Mononuclear cell (primary cell): ENCODE data around the gene CST1. TPM values are rescaled to one million over a fixed set of nuclear protein-coding genes. Genes with fewer than 3 reads are reported as not detected.
"Not testable (repeated sequence)": the region's sequence is repeated elsewhere in the genome, so short reads cannot be mapped to it uniquely, and the experiment has no call there.

Source experiments
- H3K27me3 ChIP-seq: 2 replicates; pipeline ENCODE4 v1.6.0; 2011; ENCODE audit warnings: low read length, control low read depth; ENCODE audit not compliant: insufficient read depth
- H3K4me1 ChIP-seq: 2 replicates; pipeline ENCODE4 v1.5.1; 2011; ENCODE audit warnings: mild to moderate bottlenecking, low read length, control low read depth; ENCODE audit not compliant: insufficient read depth
- H3K4me3 ChIP-seq: 2 replicates; pipeline ENCODE4 v1.5.1; 2011; ENCODE audit warnings: mild to moderate bottlenecking, low read length, moderate library complexity
- H3K9me3 ChIP-seq: 2 replicates; pipeline ENCODE4 v1.5.1; 2011; ENCODE audit warnings: low read depth, mild to moderate bottlenecking, control low read depth, low read length
- total RNA-seq: library from RNA; depleted of rRNA; stranded (reverse); fragments of >200 nt; gene quantifications from one replicate; pipeline ENCODE4 v1.2.3, GENCODE V29; 2012

The CST1 gene
- total RNA-seq, 1 donor = not detected

- Histone ChIP-seq H3K27me3 (no peaks in the 10 kb centered on the region), H3K9me3 (no peaks in the 10 kb centered on the region), H3K4me1 (no peaks in the 10 kb centered on the region), H3K4me3 (no peak overlapping the region)
Measured at GRCh38 chr20:23746321-23746720, 4.4 kb downstream of the CST1 start.

- no peaks in the 10 kb centered on the region for H3K4me1 ChIP-seq
- no peaks in the 10 kb centered on the region for H3K27me3 ChIP-seq
- H3K9me3 ChIP-seq = no peaks in the 10 kb centered on the region
- no peak overlapping the region for H3K4me3 ChIP-seq
Measured at GRCh38 chr20:23745247-23745646, 5.5 kb downstream of the CST1 start.

GRCh38 chr20:23744817-23745216 is 5.9 kb downstream of the CST1 start:
- no peak overlapping the region for H3K4me3 ChIP-seq
- no peaks in the 10 kb centered on the region for H3K27me3 ChIP-seq
- H3K9me3 ChIP-seq = no peaks in the 10 kb centered on the region
- no peaks in the 10 kb centered on the region for H3K4me1 ChIP-seq

- H3K4me1 ChIP-seq, H3K27me3 ChIP-seq, H3K9me3 ChIP-seq, H3K4me3 ChIP-seq: not testable (repeated sequence)
Measured at GRCh38 chr20:23735391-23735790, 15.3 kb downstream of the CST1 start.

GRCh38 chr20:23734949-23735348 is 15.8 kb downstream of the CST1 start:
- H3K4me1 ChIP-seq, H3K27me3 ChIP-seq, H3K9me3 ChIP-seq: not testable (repeated sequence)

GRCh38 chr20:23734440-23734839 is 16.3 kb downstream of the CST1 start:
- H3K9me3 ChIP-seq, H3K4me1 ChIP-seq, H3K27me3 ChIP-seq, H3K4me3 ChIP-seq: not testable (repeated sequence)

More at GRCh38 chr20:23734949-23735348, 15.8 kb downstream of the CST1 start:
- not testable (repeated sequence) for H3K4me3 ChIP-seq

- H3K27me3 ChIP-seq = no peaks in the 10 kb centered on the region
- no peaks in the 10 kb centered on the region for H3K9me3 ChIP-seq
- no peak overlapping the region for H3K4me3 ChIP-seq
- no peaks in the 10 kb centered on the region for H3K4me1 ChIP-seq
Measured at GRCh38 chr20:23727016-23727415, 23.7 kb downstream of the CST1 start.

GRCh38 chr20:23725102-23725501 is 25.6 kb downstream of the CST1 start:
- no peaks in the 10 kb centered on the region for H3K27me3 ChIP-seq
- no peak overlapping the region for H3K4me3 ChIP-seq
- no peaks in the 10 kb centered on the region for H3K4me1 ChIP-seq
- H3K9me3 ChIP-seq = no peaks in the 10 kb centered on the region

GRCh38 chr20:23723659-23724307 is 27.0 kb downstream of the CST1 start:
- H3K4me1 ChIP-seq, H3K4me3 ChIP-seq, H3K27me3 ChIP-seq, H3K9me3 ChIP-seq: not testable (repeated sequence)

GRCh38 chr20:23722851-23723250 is 27.9 kb downstream of the CST1 start:
- H3K9me3 ChIP-seq, H3K4me1 ChIP-seq, H3K27me3 ChIP-seq, H3K4me3 ChIP-seq: not testable (repeated sequence)

GRCh38 chr20:23721962-23722361 is 28.8 kb downstream of the CST1 start:
- H3K4me3 ChIP-seq = no peak overlapping the region

GRCh38 chr20:23719351-23719750 is 31.4 kb downstream of the CST1 start:
- H3K9me3 ChIP-seq, H3K4me3 ChIP-seq, H3K27me3 ChIP-seq, H3K4me1 ChIP-seq: not testable (repeated sequence)

More at GRCh38 chr20:23721962-23722361, 28.8 kb downstream of the CST1 start:
- no peaks in the 10 kb centered on the region for H3K9me3 ChIP-seq
- H3K4me1 ChIP-seq = no peaks in the 10 kb centered on the region
- no peaks in the 10 kb centered on the region for H3K27me3 ChIP-seq

- not testable (repeated sequence) for H3K9me3 ChIP-seq, H3K4me1 ChIP-seq, H3K27me3 ChIP-seq, H3K4me3 ChIP-seq
Measured at GRCh38 chr20:23711778-23712177, 39.0 kb downstream of the CST1 start.

- Histone ChIP-seq H3K4me3 (no peak overlapping the region), H3K27me3 (no peaks in the 10 kb centered on the region), H3K9me3 (no peaks in the 10 kb centered on the region), H3K4me1 (no peaks in the 10 kb centered on the region)
Measured at GRCh38 chr20:23710771-23711170, 40.0 kb downstream of the CST1 start.

- H3K9me3 ChIP-seq = no peaks in the 10 kb centered on the region
- no peaks in the 10 kb centered on the region for H3K27me3 ChIP-seq
Measured at GRCh38 chr20:23705895-23706294, 44.8 kb downstream of the CST1 start.

GRCh38 chr20:23702021-23702420 is 48.7 kb downstream of the CST1 start:
- no peaks in the 10 kb centered on the region for H3K9me3 ChIP-seq

More at GRCh38 chr20:23705895-23706294, 44.8 kb downstream of the CST1 start:
- no peaks in the 10 kb centered on the region for H3K4me1 ChIP-seq
- no peak overlapping the region for H3K4me3 ChIP-seq

More at GRCh38 chr20:23702021-23702420, 48.7 kb downstream of the CST1 start:
- Histone ChIP-seq H3K4me3 (no peak overlapping the region), H3K4me1 (no peaks in the 10 kb centered on the region), H3K27me3 (no peaks in the 10 kb centered on the region)
